LoVo (cell line): ENCODE results near the gene GTPBP2.
"Not testable (repeated sequence)": the region's sequence is repeated elsewhere in the genome, so short reads cannot be mapped to it uniquely, and the experiment has no call there.

Experiments
- DNase-seq: peaks from one replicate; pipeline ENCODE4 v3.0.0-alpha.2; 2016; ENCODE audit warnings: low spot score

Gene GTPBP2

GRCh38 chr6:43629104-43629504 lies at the start of gene GTPBP2:
Gene GTPBP2, minus strand, starts transcription at chr6:43629264. Its CDS starts 102 bp downstream, at chr6:43629162.
- DNase-seq, result peak; percentile 99

DNA sequence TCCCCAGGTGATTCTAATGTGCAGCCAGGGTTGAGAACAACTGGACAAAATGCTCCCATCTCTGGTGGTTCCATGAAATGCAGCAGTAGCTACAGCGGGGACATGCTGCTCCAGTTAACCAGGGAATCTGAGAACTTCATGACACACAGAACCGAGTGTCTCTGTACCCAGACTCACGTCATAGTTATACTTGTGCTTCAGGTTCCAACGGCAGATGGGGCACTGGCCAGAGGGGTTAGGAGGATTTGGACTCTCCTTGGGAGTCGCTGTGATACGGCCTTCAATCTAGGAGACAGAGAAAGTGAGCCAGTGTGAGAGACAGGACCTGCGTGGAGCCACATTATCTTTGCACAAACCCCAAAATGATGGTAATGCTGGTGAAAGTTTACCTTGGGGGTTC lies 49.3 kb upstream of the GTPBP2 start:
- DNase-seq, result no peak

DNA sequence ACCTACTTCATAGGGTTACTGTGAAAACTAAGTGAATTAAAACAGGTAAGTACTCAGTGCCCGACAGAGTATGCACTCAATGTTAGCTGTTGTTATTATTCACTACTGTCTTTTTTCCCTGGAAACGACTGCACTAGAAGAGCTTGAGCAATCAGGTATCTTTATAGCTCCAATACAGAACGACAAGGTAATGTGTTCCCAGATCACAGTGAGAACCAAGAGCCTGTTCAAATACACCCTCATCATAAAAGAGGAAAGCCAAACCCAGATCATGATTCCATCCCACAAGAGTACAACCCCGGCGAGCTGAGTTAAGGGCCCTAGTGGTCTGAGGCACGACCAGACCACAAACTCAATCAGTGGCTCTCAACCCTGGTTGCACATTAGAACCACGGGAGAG lies 48.7 kb upstream of the GTPBP2 start:
- no peak for DNase-seq

DNA sequence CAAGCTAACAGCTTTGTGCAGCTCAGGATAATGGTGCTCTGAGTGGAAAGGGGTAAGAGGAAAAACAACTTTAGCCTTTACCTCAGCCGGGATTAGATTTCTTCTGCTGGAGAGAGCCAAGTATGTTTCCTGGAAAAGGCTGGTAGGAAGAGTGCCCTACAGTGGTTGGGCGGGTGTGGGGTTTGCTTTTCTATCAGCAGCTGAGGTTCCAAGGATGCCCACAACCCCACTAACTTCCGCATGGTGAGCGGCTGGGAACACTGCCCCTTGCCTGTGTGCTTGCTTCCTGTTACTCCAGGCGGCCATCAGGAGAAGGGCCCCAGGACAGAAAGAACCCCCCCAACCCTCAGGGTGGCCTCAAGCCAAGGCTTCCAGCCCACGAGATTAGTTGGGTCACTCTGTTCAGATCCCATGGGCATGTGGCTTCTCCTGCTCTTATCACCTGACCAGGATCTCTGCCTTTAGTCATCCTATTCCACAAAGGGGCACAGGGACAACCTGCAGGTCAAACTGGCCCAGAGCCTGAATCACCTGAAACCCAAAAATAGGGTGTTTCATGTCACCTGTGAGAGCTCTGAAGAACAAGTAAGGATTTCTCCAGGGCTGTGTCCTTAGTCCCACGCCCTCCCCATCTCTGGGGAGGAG lies 48.0 kb upstream of the GTPBP2 start:
- no peak for DNase-seq

DNA sequence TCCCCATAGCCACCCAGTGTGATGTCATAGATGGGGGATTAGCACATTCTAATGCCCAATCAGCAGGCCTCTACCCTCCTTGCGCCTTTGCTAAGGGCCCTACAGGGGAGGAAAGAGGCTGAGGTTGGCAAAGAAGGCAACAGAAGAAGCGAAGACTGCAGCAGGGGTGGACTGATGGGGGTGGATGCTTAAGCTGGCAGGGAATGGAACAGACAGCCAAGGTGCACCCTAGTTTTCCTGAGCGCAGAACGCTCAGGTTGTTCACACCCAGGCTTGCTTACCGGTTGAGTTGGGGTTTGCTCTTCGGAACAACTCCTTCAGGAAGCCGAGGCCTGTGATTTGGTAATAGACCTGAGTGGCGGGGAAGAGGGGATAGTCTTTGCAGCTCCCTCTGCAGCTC lies 45.9 kb upstream of the GTPBP2 start:
- DNase-seq, result no peak

GRCh38 chr6:43674291-43674690 lies 45.2 kb upstream of the GTPBP2 start:
- no peak for DNase-seq

GRCh38 chr6:43673444-43674084 lies 44.5 kb upstream of the GTPBP2 start:
- DNase-seq, result no peak

- no peak for DNase-seq
These were observed 43.0 kb upstream of the GTPBP2 start for GRCh38 chr6:43671801-43672690.

DNA sequence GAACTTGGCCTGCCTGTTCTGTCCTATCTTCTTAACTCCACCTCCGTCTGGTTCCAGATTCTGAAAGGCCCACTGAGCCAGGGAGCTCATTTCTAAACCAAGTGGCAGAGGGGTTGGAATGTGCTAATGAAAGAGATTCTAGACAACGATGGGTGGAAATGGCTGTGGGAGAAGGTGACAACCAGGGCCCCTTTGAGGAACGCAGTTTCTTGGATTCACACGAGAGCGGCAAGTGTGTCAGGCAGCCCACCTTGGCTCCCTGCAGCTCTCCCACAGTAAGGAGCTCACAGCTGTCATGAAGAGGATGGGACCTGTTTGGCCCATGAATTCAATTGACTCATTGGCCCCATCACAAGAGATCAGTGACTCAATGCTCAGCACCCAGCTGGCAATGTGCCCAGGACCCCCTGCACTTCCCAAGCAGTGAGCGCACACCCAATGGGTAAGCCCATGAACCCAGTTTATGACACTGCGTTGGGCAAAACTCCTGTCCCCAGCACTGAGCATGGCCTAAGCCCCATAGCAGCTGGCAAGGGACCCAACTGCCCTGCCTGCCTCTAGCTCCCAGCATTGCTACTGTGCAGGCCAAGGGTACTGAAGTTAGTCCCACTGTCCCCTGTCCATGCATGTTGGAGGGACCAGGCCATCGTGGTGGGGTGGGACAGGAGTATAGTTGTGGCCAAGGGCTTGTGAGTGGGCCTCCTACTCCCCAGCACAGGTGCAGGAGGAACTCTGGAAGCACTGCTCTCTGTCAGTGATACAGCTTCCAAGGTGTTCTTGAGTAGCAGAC lies 42.1 kb upstream of the GTPBP2 start:
- DNase-seq, result no peak

DNA sequence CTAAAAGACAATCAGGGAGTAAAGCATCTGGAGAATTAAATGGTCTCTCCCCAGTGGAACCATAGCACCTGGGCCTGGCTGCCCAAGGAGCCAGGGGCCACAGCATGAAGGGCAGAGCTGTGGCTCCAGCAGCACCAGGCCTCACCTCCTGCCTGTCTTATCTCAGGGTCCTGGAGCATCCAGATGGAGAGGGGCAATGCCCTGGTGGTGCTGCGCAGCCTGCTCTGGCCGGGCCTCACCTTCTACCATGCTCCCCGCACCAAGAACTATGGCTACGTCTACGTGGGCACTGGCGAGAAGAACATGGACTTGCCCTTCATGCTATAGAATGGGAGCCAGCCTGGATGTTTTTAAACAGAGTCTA lies 41.5 kb upstream of the GTPBP2 start:
- DNase-seq, result no peak

DNA sequence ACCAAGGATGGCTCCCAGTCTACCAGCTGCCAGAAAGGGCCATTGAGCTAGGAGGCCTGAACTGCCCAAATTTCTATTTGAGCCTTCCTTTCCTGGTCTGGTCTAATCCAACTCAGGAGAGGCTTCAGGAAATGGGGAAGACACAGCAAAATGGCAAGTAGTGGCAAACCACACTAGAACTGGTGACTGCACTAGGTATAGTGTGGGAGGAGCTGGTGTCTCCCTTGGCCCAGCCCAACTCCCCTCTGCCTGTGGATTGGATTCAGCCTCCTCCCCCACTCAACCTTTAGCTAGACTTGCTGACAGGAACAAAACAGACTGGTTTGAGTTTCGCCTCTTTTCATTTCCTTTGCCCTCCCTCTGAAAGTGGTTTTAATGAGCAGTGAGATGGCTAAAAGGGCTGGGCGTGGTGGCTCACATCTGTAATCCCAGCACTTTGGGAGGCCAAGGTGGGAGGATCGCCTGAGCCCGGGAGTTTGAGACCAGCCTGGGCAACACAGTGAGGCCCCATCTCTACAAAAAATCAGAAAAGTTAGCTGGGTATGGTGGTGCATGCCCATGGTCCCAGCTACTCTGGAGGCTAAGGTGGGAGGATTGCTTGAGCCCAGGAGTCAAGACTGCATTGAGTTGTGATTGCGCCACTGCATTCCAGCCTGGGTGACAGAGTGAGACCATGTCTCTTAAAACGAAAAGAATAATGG lies 41.0 kb upstream of the GTPBP2 start:
- no peak for DNase-seq

DNA sequence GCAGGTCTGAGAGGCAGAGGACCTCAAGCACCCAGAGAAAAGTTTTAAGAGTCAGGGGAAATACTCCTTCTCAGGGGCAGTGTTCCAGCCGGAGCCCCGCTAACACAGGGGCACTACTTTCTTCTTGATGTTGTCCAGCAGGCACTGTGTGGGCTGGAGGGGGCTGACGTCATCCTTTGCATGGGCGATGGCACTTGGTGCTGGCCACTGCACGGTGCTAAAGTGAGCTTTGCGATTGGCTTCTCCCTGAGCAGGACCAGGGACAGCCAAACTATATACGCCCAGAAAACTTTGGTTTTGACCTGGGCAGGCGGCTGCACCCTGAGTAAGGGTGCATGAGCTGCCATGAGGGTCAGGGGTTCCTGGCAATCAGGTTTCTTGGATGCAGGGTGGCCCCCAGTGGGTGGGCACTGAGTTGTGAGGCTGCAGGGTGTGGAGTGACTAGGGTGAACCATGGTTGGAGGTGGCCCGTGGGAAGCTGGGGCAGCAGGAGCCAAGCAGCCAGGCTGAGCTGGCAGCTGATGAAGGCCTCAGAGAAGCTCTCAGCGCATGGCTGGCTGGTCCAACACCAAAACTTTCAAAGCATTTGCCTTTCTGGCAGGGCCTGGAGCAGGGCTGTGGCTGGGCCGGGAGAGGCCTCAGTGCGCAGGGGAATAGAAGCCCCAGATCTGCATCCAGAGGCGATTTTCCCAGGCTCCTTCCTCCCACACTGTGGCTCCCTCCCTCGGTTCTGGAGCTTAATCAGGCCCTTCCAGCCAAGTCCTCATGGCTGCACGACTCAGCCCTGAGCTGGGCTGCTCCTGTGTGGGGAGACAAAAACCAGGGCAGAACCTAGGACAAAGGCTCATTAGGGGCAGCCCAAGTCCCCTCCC lies 40.2 kb upstream of the GTPBP2 start:
- DNase-seq, result no peak

DNA sequence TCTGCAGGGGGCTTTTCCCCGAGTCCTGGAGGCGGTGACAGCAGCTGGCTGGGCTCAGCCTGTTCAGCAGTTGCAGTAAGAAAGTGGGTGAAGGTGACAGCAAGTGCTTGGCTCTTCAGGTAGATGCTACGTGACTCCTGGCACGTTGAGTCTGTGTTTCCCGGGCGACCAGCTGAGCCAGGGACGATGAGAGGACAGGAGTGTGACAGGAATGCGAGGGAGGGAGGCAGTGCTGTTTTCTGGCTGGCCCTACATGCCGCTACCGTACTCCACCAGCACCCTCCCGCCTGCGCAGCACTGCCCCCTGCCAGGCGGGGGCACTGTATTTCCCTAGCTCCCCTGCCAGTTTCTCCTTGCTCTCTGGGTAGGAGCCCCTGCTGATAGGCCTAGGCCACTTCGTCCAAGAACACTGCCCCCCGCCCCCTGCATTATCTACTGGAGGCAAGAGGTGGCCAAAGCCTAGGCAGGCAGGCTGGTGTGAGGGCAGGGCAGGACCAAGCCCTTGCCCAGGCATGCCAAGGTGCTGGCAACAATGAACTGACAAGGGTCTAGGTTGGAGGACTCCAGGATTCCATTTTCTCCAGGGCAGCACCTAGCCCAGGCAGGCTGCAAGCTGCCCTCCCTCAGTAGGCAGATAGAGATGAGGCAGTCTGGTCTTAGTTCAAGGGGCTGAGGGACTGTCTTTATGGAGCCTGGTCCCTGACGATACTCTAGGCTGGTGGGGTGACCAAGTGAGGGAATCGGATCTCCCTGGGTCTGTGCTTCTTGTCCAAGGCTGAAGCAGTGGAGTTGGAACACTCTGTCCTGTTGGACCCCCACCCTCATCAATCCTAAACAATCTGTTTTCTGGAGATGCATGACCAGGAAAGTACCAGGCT lies 39.3 kb upstream of the GTPBP2 start:
- DNase-seq, result peak; percentile 37

DNA sequence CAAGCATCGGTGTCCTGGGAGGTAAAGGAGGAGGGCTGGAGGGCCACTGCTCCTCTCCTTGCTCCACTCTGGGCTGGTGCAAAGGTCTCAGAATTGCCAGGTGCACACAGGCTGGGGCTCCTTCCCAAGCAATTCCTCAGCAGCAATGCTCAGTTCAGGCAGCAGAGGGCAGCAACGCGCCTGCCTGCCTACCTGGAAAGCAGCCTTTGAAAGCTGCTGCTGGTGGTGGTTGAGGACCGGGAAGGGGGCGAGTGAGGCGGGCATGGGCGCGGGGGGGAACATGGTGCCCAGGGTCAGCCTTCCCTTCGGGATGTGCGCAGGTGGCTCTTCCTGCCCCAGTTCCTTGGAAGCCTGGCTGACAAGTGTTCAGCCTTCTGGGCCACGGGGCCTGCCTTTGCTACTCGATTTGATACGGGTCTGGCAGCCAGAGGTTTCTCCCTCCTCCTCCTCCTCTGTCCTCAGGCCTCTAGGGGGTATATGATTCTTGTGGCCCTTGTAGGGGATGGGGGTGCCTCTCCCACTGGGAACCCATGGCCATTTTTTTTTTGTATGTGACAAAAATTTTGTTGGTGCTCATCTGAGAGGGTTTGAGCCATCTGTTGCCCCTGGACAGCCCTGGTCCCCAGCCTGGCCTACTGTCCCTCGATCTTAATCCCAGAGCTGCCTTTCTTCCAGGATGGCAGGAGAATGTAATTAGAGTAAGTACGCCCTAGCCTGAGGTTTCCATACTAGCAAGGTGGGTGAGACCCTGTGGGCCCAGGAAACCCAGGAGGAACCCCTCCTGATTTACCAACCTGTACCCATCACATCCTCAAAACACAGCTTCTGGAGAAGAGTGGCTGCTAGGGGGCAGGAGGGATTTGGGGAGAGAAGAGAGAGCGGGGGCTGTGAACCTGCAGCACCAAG lies 38.4 kb upstream of the GTPBP2 start:
- peak; percentile 69 for DNase-seq

DNA sequence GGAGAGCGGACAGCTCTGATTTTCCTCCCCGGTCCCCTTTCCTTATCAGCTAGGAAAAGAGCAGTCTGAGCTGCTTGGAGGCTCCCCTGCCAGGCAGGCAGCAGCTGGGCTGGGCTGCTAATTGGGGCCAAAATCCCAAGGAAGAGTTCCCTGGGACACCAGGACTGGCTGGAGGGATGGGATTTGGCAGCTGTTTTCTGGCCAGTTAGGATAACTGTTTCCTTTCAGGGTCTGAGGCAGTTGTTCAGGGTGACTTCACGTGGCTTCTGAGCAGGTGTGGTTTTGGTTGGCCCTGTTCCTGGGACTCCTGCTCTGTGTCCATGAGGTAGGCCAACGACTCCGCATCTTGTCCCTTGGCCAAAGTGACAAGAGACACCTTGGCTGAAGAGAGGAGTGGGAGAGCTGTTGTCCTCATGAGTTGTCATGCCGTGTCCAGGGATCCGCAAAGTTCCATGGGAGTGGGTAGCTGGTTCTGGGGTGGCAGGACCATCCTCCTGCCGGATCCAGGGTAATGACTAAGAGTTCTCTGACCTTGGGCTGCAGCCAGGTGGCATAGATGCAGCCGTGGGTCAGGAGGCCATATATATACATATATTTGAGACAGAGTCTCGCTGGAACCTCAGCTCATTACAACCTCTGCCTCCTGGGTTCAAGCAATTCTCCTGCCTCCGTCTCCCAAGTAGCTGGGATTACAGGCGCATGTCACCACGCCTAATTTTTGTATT lies 37.3 kb upstream of the GTPBP2 start:
- no peak for DNase-seq

- peak; percentile 52 for DNase-seq
These were observed 36.3 kb upstream of the GTPBP2 start for GRCh38 chr6:43665376-43665775.

DNA sequence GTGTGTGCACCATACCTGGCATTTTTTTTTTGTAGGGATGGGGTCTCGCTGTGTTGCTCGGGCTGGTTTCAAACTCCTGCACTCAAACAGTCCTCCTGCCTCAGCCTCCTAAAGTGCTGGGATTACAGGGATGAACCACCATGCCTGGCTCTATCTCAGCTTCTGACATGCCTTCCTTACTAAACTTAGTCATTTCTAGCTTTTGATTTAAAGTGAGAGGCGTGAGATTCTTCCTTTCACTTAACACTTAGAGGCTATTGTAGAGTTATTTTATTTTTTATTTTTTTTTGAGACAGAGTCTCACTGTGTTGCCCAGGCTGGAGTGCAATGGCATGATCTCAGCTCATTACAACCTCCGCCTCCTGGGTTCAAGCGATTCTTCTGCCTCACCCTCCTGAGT lies 33.9 kb upstream of the GTPBP2 start:
- not testable (repeated sequence) for DNase-seq

- no peak for DNase-seq
These were observed 29.1 kb upstream of the GTPBP2 start for GRCh38 chr6:43658161-43658560.
